ENCODE data around the gene CYB561.

The CYB561 gene

GRCh38 chr17:63486317-63487013 lies 40.4 kb upstream of the CYB561 start:
- Histone ChIP-seq H3K4me3 (ENCODE audit: insufficient read depth in 1 of 2, low read depth in 1 of 2, low read length in 2 of 2) (no peak overlapping the region), H2BK12ac (ENCODE audit: low read length in 2 of 2) (no peak overlapping the region), H3K9me3 (ENCODE audit: control insufficient read depth, low read length) (no peaks in the 10 kb centered on the region), H4K8ac (ENCODE audit: low read length) (no peak overlapping the region), H3K18ac (ENCODE audit: low read depth in 1 of 2, low read length in 2 of 2) (no peak overlapping the region), H3K4me1 (ENCODE audit: control insufficient read depth, insufficient read depth, low read depth, low read length) (peaks cover 1% of the 10 kb centered on the region), H2AK5ac (ENCODE audit: low read length, severe bottlenecking) (no peak overlapping the region), H2BK5ac (ENCODE audit: low read depth, low read length, poor library complexity, severe bottlenecking) (no peak overlapping the region), H2AFZ (ENCODE audit: low read depth, low read length) (no peak overlapping the region), H3K9ac (ENCODE audit: low read length) (no peak overlapping the region), H3K36me3 (ENCODE audit: control insufficient read depth in 1 of 2, insufficient read depth in 2 of 2, low read depth in 1 of 2, low read length in 2 of 2) (peaks cover 0 to 91% of the 10 kb centered on the region in 2 experiments), H3K27me3 (ENCODE audit: control insufficient read depth in 1 of 2, insufficient read depth in 1 of 2, low read length in 2 of 2) (peaks cover 0 to 54% of the 10 kb centered on the region in 2 experiments), H3K27ac (ENCODE audit: low read length, poor library complexity, severe bottlenecking) (no peak overlapping the region), H4K91ac (ENCODE audit: low read length) (no peak overlapping the region), H2BK120ac (ENCODE audit: low read depth, low read length) (no peak overlapping the region), H2BK15ac (ENCODE audit: low read depth, poor library complexity, severe bottlenecking) (no peak overlapping the region), H3K4me2 (ENCODE audit: low read length, poor library complexity, severe bottlenecking) (no peak overlapping the region), H3K23ac (ENCODE audit: low read length in 2 of 2) (no peak overlapping the region), H3K14ac (ENCODE audit: low read length in 2 of 2) (no peak overlapping the region), H3K79me1 (replicated peaks; ENCODE audit: low read length, poor library complexity, severe bottlenecking) (no peaks in the 10 kb centered on the region), H3K4ac (ENCODE audit: low read depth in 1 of 2, low read length in 2 of 2) (no peak overlapping the region)
- DNase-seq: no peak
- WGBS: 83% methylated on average over 12 of the region's 12 CpGs

GRCh38 chr17:63483655-63484575 lies 37.8 kb upstream of the CYB561 start:
- Histone ChIP-seq H3K36me3 (ENCODE audit: control insufficient read depth in 1 of 2, insufficient read depth in 2 of 2, low read depth in 1 of 2, low read length in 2 of 2) (peaks cover 0 to 85% of the 10 kb centered on the region in 2 experiments), H3K79me1 (replicated peaks; ENCODE audit: low read length, poor library complexity, severe bottlenecking) (no peaks in the 10 kb centered on the region), H2AK5ac (ENCODE audit: low read length, severe bottlenecking) (no peak overlapping the region), H2BK120ac (ENCODE audit: low read depth, low read length) (no peak overlapping the region), H3K4me2 (ENCODE audit: low read length, poor library complexity, severe bottlenecking) (no peak overlapping the region), H4K91ac (ENCODE audit: low read length) (no peak overlapping the region), H2AFZ (ENCODE audit: low read depth, low read length) (no peak overlapping the region), H3K23ac (ENCODE audit: low read length in 2 of 2) (no peak overlapping the region), H3K4me1 (ENCODE audit: control insufficient read depth, insufficient read depth, low read depth, low read length) (peaks cover 10% of the 10 kb centered on the region), H2BK5ac (ENCODE audit: low read depth, low read length, poor library complexity, severe bottlenecking) (no peak overlapping the region), H2BK12ac (ENCODE audit: low read length in 2 of 2) (no peak overlapping the region), H3K27ac (ENCODE audit: low read length, poor library complexity, severe bottlenecking) (no peak overlapping the region), H2BK15ac (ENCODE audit: low read depth, poor library complexity, severe bottlenecking) (no peak overlapping the region), H3K4ac (ENCODE audit: low read depth in 1 of 2, low read length in 2 of 2) (no peak overlapping the region), H3K14ac (ENCODE audit: low read length in 2 of 2) (no peak overlapping the region), H3K9me3 (ENCODE audit: control insufficient read depth, low read length) (no peaks in the 10 kb centered on the region), H3K27me3 (ENCODE audit: control insufficient read depth in 1 of 2, insufficient read depth in 1 of 2, low read length in 2 of 2) (peaks cover 0 to 41% of the 10 kb centered on the region in 2 experiments), H3K4me3 (ENCODE audit: insufficient read depth in 1 of 2, low read depth in 1 of 2, low read length in 2 of 2) (no peak overlapping the region), H4K8ac (ENCODE audit: low read length) (no peak overlapping the region), H3K9ac (ENCODE audit: low read length) (no peak overlapping the region), H3K18ac (ENCODE audit: low read depth in 1 of 2, low read length in 2 of 2) (no peak overlapping the region)
- DNase-seq: no peak
- WGBS: 93% methylated on average over 16 of the region's 16 CpGs

- H3K9ac ChIP-seq (ENCODE audit: low read length): no peak overlapping the region
- H3K36me3 ChIP-seq (ENCODE audit: control insufficient read depth in 1 of 2, insufficient read depth in 2 of 2, low read depth in 1 of 2, low read length in 2 of 2): peaks cover 0 to 77% of the 10 kb centered on the region in 2 experiments
- no peaks in the 10 kb centered on the region for H3K9me3 ChIP-seq (ENCODE audit: control insufficient read depth, low read length)
- H3K4ac ChIP-seq (ENCODE audit: low read depth in 1 of 2, low read length in 2 of 2): no peak overlapping the region
- H2BK5ac ChIP-seq (ENCODE audit: low read depth, low read length, poor library complexity, severe bottlenecking): no peak overlapping the region
- no peak overlapping the region for H4K91ac ChIP-seq (ENCODE audit: low read length)
- no peak overlapping the region for H3K4me3 ChIP-seq (ENCODE audit: insufficient read depth in 1 of 2, low read depth in 1 of 2, low read length in 2 of 2)
- H3K4me2 ChIP-seq (ENCODE audit: low read length, poor library complexity, severe bottlenecking): no peak overlapping the region
- no peak overlapping the region for H3K14ac ChIP-seq (ENCODE audit: low read length in 2 of 2)
- H3K23ac ChIP-seq (ENCODE audit: low read length in 2 of 2): no peak overlapping the region
- H2AFZ ChIP-seq (ENCODE audit: low read depth, low read length): no peak overlapping the region
- H2BK120ac ChIP-seq (ENCODE audit: low read depth, low read length): no peak overlapping the region
- H3K27ac ChIP-seq (ENCODE audit: low read length, poor library complexity, severe bottlenecking): no peak overlapping the region
- no peak for DNase-seq
- no peak overlapping the region for H3K18ac ChIP-seq (ENCODE audit: low read depth in 1 of 2, low read length in 2 of 2)
- no peaks in the 10 kb centered on the region for H3K79me1 ChIP-seq (replicated peaks; ENCODE audit: low read length, poor library complexity, severe bottlenecking)
- H2BK12ac ChIP-seq (ENCODE audit: low read length in 2 of 2): no peak overlapping the region
- H4K8ac ChIP-seq (ENCODE audit: low read length): no peak overlapping the region
- H2AK5ac ChIP-seq (ENCODE audit: low read length, severe bottlenecking): no peak overlapping the region
- peaks cover 14% of the 10 kb centered on the region for H3K4me1 ChIP-seq (ENCODE audit: control insufficient read depth, insufficient read depth, low read depth, low read length)
- 81% methylated on average over 10 of the region's 10 CpGs for WGBS
- peaks cover 0 to 44% of the 10 kb centered on the region in 2 experiments for H3K27me3 ChIP-seq (ENCODE audit: control insufficient read depth in 1 of 2, insufficient read depth in 1 of 2, low read length in 2 of 2)
- H2BK15ac ChIP-seq (ENCODE audit: low read depth, poor library complexity, severe bottlenecking): no peak overlapping the region
Measured at GRCh38 chr17:63483038-63483437, 36.9 kb upstream of the CYB561 start.

GRCh38 chr17:63482509-63482908 lies 36.4 kb upstream of the CYB561 start:
- Histone ChIP-seq H3K4me3 (ENCODE audit: insufficient read depth in 1 of 2, low read depth in 1 of 2, low read length in 2 of 2) (no peak overlapping the region), H3K9ac (ENCODE audit: low read length) (no peak overlapping the region), H3K4me2 (ENCODE audit: low read length, poor library complexity, severe bottlenecking) (no peak overlapping the region), H3K14ac (ENCODE audit: low read length in 2 of 2) (no peak overlapping the region), H2BK5ac (ENCODE audit: low read depth, low read length, poor library complexity, severe bottlenecking) (no peak overlapping the region), H2BK12ac (ENCODE audit: low read length in 2 of 2) (no peak overlapping the region), H3K4me1 (ENCODE audit: control insufficient read depth, insufficient read depth, low read depth, low read length) (peaks cover 19% of the 10 kb centered on the region), H3K27me3 (ENCODE audit: control insufficient read depth in 1 of 2, insufficient read depth in 1 of 2, low read length in 2 of 2) (peaks cover 0 to 49% of the 10 kb centered on the region in 2 experiments), H3K18ac (ENCODE audit: low read depth in 1 of 2, low read length in 2 of 2) (no peak overlapping the region), H4K8ac (ENCODE audit: low read length) (no peak overlapping the region), H2AFZ (ENCODE audit: low read depth, low read length) (no peak overlapping the region), H2BK15ac (ENCODE audit: low read depth, poor library complexity, severe bottlenecking) (no peak overlapping the region), H3K4ac (ENCODE audit: low read depth in 1 of 2, low read length in 2 of 2) (no peak overlapping the region), H3K9me3 (ENCODE audit: control insufficient read depth, low read length) (no peaks in the 10 kb centered on the region), H4K91ac (ENCODE audit: low read length) (no peak overlapping the region), H3K23ac (ENCODE audit: low read length in 2 of 2) (no peak overlapping the region), H2BK120ac (ENCODE audit: low read depth, low read length) (no peak overlapping the region), H2AK5ac (ENCODE audit: low read length, severe bottlenecking) (no peak overlapping the region), H3K36me3 (ENCODE audit: control insufficient read depth in 1 of 2, insufficient read depth in 2 of 2, low read depth in 1 of 2, low read length in 2 of 2) (peaks cover 0 to 74% of the 10 kb centered on the region in 2 experiments), H3K27ac (ENCODE audit: low read length, poor library complexity, severe bottlenecking) (no peak overlapping the region), H3K79me1 (replicated peaks; ENCODE audit: low read length, poor library complexity, severe bottlenecking) (no peaks in the 10 kb centered on the region)
- no peak for DNase-seq
- 89% methylated on average over 16 of the region's 16 CpGs for WGBS
